ENCODE measurements around the gene LDHAL6B.

LDHAL6B gene

GRCh38 chr15:59221511-59222505 is 15.2 kb downstream of the LDHAL6B start:
- DNase-seq = no peak

- DNase-seq = no peak
Observed at GRCh38 chr15:59222906-59223550, 16.4 kb downstream of the LDHAL6B start.

GRCh38 chr15:59223736-59224135 is 17.1 kb downstream of the LDHAL6B start:
- DNase-seq = no peak

GRCh38 chr15:59224474-59224873 is 17.8 kb downstream of the LDHAL6B start:
- DNase-seq = no peak

- no peak for DNase-seq
Observed at GRCh38 chr15:59227021-59227420, 20.4 kb downstream of the LDHAL6B start.

- DNase-seq = no peak
Observed at GRCh38 chr15:59229015-59229414, 22.4 kb downstream of the LDHAL6B start.

GRCh38 chr15:59229453-59229852 is 22.8 kb downstream of the LDHAL6B start:
- DNase-seq = no peak

GRCh38 chr15:59230531-59231055 is 23.9 kb downstream of the LDHAL6B start:
- no peak for DNase-seq

- DNase-seq = no peak
Observed at GRCh38 chr15:59232476-59232875, 25.8 kb downstream of the LDHAL6B start.

GRCh38 chr15:59236394-59236793 is 29.8 kb downstream of the LDHAL6B start:
- DNase-seq = no peak

GRCh38 chr15:59237119-59237855 is 30.6 kb downstream of the LDHAL6B start:
- no peak for DNase-seq

- DNase-seq = no peak
Observed at GRCh38 chr15:59237924-59238331, 31.3 kb downstream of the LDHAL6B start.

- DNase-seq = no peak
Observed at GRCh38 chr15:59240036-59240435, 33.4 kb downstream of the LDHAL6B start.

- no peak for DNase-seq
Observed at GRCh38 chr15:59242649-59243048, 36.0 kb downstream of the LDHAL6B start.

- no peak for DNase-seq
Observed at GRCh38 chr15:59243622-59244021, 37.0 kb downstream of the LDHAL6B start.

- no peak for DNase-seq
Observed at GRCh38 chr15:59244337-59244736, 37.7 kb downstream of the LDHAL6B start.

GRCh38 chr15:59245559-59245958 is 38.9 kb downstream of the LDHAL6B start:
- DNase-seq = no peak

GRCh38 chr15:59247364-59247763 is 40.7 kb downstream of the LDHAL6B start:
- no peak for DNase-seq

GRCh38 chr15:59249816-59250215 is 43.2 kb downstream of the LDHAL6B start:
- no peak for DNase-seq

GRCh38 chr15:59250249-59250648 is 43.6 kb downstream of the LDHAL6B start:
- DNase-seq = no peak

- no peak for DNase-seq
Observed at GRCh38 chr15:59251001-59251845, 44.6 kb downstream of the LDHAL6B start.

GRCh38 chr15:59252137-59252536 is 45.5 kb downstream of the LDHAL6B start:
- DNase-seq = no peak
